Mesenchymal stem cell (in vitro differentiated cells and primary cell): ENCODE data around the gene HSPB3.

ENCODE experiments used
- DNase-seq: peaks from one replicate; pipeline ENCODE4 v3.0.0-alpha.2; 2013
- H2AFZ ChIP-seq: one replicate; pipeline ENCODE4 v1.6.1; 2013; ENCODE audit warnings: low read depth, mild to moderate bottlenecking, control low read depth, inconsistent platforms, low read length, moderate library complexity
- H2AK5ac ChIP-seq: 2 replicates; pipeline ENCODE4 v1.6.1; 2013; ENCODE audit warnings: low read length, moderate library complexity, mild to moderate bottlenecking, inconsistent platforms; ENCODE audit not compliant: severe bottlenecking
- H2BK120ac ChIP-seq: one replicate; pipeline ENCODE4 v1.6.1; 2013; ENCODE audit warnings: low read depth, mild to moderate bottlenecking, inconsistent platforms, low read length, moderate library complexity
- H2BK12ac ChIP-seq, 2 experiments: one replicate each; pipeline ENCODE4 v1.6.1; 2013; ENCODE audit warnings: inconsistent platforms in 2 of 2, low read length in 2 of 2, mild to moderate bottlenecking in 2 of 2, moderate library complexity in 2 of 2, control low read depth in 1 of 2
- H2BK15ac ChIP-seq: one replicate; pipeline ENCODE4 v1.6.1; 2013; ENCODE audit warnings: mild to moderate bottlenecking, low read depth, inconsistent platforms; ENCODE audit not compliant: poor library complexity, severe bottlenecking
- H2BK5ac ChIP-seq: 2 replicates; pipeline ENCODE4 v1.6.1; 2013; ENCODE audit warnings: low read depth, mild to moderate bottlenecking, low read length, control low read depth, inconsistent platforms; ENCODE audit not compliant: poor library complexity, severe bottlenecking
- H3K14ac ChIP-seq, 2 experiments: one replicate each; pipeline ENCODE4 v1.6.1; 2013; ENCODE audit warnings: inconsistent platforms in 2 of 2, low read length in 2 of 2, control low read depth in 1 of 2, mild to moderate bottlenecking in 1 of 2, moderate library complexity in 1 of 2
- H3K18ac ChIP-seq, 2 experiments: one replicate each; pipeline ENCODE4 v1.6.1; 2013; ENCODE audit warnings: inconsistent platforms in 2 of 2, low read length in 2 of 2, control low read depth in 1 of 2, low read depth in 1 of 2, mild to moderate bottlenecking in 1 of 2
- H3K23ac ChIP-seq, 2 experiments: one replicate each; pipeline ENCODE4 v1.6.1; 2013; ENCODE audit warnings: inconsistent platforms in 2 of 2, low read length in 2 of 2, mild to moderate bottlenecking in 2 of 2, moderate library complexity in 2 of 2, control low read depth in 1 of 2
- H3K27ac ChIP-seq: 2 replicates; pipeline ENCODE4 v1.5.1; 2013; ENCODE audit warnings: mild to moderate bottlenecking, moderate library complexity, low read length, control low read depth, inconsistent platforms; ENCODE audit not compliant: poor library complexity, severe bottlenecking
- H3K27me3 ChIP-seq, 2 experiments: 2 replicates each; pipeline versions ENCODE4 v1.6.1 to v1.7.0; 2013; ENCODE audit warnings: low read length in 2 of 2, mild to moderate bottlenecking in 2 of 2, moderate library complexity in 2 of 2, control low read depth in 1 of 2, inconsistent platforms in 1 of 2; ENCODE audit not compliant: control insufficient read depth in 1 of 2, insufficient read depth in 1 of 2
- H3K36me3 ChIP-seq, 2 experiments: 2 replicates each; pipeline versions ENCODE4 v1.6.1 to v1.7.0; 2013; ENCODE audit warnings: low read length in 2 of 2, control low read depth in 1 of 2, inconsistent platforms in 1 of 2, low read depth in 1 of 2, mild to moderate bottlenecking in 1 of 2; ENCODE audit not compliant: insufficient read depth in 2 of 2, control insufficient read depth in 1 of 2
- H3K4ac ChIP-seq, 2 experiments: one replicate each; pipeline ENCODE4 v1.6.1; 2013; ENCODE audit warnings: inconsistent platforms in 2 of 2, low read length in 2 of 2, mild to moderate bottlenecking in 2 of 2, moderate library complexity in 2 of 2, control low read depth in 1 of 2, low read depth in 1 of 2
- H3K4me1 ChIP-seq: 2 replicates; pipeline ENCODE4 v1.6.1; 2013; ENCODE audit warnings: low read depth, low read length, control low read depth; ENCODE audit not compliant: control insufficient read depth, insufficient read depth
- H3K4me2 ChIP-seq: 2 replicates; pipeline ENCODE4 v1.6.1; 2013; ENCODE audit warnings: low read length, mild to moderate bottlenecking, inconsistent platforms; ENCODE audit not compliant: poor library complexity, severe bottlenecking
- H3K4me3 ChIP-seq, 2 experiments: 2 replicates each; pipeline versions ENCODE4 v1.5.1 to v1.7.0; 2013; ENCODE audit warnings: low read length in 2 of 2, mild to moderate bottlenecking in 2 of 2, control low read depth in 1 of 2, low read depth in 1 of 2; ENCODE audit not compliant: insufficient read depth in 1 of 2
- H3K79me1 ChIP-seq: replicated peaks from 2 replicates; pipeline ENCODE4 v1.6.1; 2013; ENCODE audit warnings: mild to moderate bottlenecking, control low read depth, low read length, inconsistent platforms; ENCODE audit not compliant: poor library complexity, severe bottlenecking
- H3K9ac ChIP-seq: 2 replicates; pipeline ENCODE4 v1.7.0; 2013; ENCODE audit warnings: mild to moderate bottlenecking, low read length, moderate library complexity
- H3K9me3 ChIP-seq: 2 replicates; pipeline ENCODE4 v1.7.0; 2013; ENCODE audit warnings: mild to moderate bottlenecking, low read length; ENCODE audit not compliant: control insufficient read depth
- H4K8ac ChIP-seq: one replicate; pipeline ENCODE4 v1.6.1; 2013; ENCODE audit warnings: inconsistent platforms, mild to moderate bottlenecking, low read length, moderate library complexity
- H4K91ac ChIP-seq: one replicate; pipeline ENCODE4 v1.6.1; 2013; ENCODE audit warnings: mild to moderate bottlenecking, low read length, inconsistent platforms
- WGBS: methylation state at CpG from one replicate; pipeline ENCODE4 v1.1.7; 2013; ENCODE audit warnings: mixed read lengths; 5-methylcytosine and 5-hydroxymethylcytosine counted together

HSPB3 gene

DNA sequence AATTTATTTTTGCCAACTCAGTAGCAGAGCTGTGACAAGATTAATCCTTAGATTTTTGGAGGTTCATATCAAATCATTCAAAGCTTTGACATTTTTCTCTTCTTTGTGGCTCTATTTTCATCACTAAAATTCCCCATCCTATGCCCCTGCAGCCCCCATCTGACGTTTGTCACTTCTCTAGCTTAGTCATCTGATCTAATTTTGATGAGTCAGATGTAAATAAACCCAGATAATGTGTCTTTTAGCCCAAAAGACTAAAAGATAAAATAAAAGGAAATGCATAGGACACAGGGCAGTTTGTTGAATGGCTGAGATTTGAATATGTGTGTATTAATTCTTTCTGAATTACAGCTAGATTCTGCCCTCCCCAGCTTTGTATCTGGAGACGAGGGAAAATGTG lies 897 bp upstream of the HSPB3 start:
- H2AK5ac ChIP-seq = no peak overlapping the region
- H3K36me3 ChIP-seq = no peaks in the 10 kb centered on the region
- H4K8ac ChIP-seq = no peak overlapping the region
- no peak overlapping the region for H2BK120ac ChIP-seq
- H3K79me1 ChIP-seq = no peaks in the 10 kb centered on the region
- H4K91ac ChIP-seq = no peak overlapping the region
- peaks cover 0 to 4% of the 10 kb centered on the region in 2 experiments for H3K27me3 ChIP-seq
- WGBS = 100% methylated on average over 1 of the region's 2 CpGs
- no peaks in the 10 kb centered on the region for H3K9me3 ChIP-seq
- no peak overlapping the region for H2BK5ac ChIP-seq
- no peak overlapping the region for H2BK12ac ChIP-seq
- no peak overlapping the region for H3K27ac ChIP-seq
- H3K18ac ChIP-seq = no peak overlapping the region
- H3K14ac ChIP-seq = no peak overlapping the region
- H2BK15ac ChIP-seq = no peak overlapping the region
- H2AFZ ChIP-seq = no peak overlapping the region
- H3K23ac ChIP-seq = no peak overlapping the region
- no peak overlapping the region for H3K4ac ChIP-seq
- DNase-seq = peak; percentile 13
- H3K9ac ChIP-seq = no peak overlapping the region
- H3K4me2 ChIP-seq = no peak overlapping the region
- no peak overlapping the region for H3K4me3 ChIP-seq
- H3K4me1 ChIP-seq = peaks cover 2% of the 10 kb centered on the region

DNA sequence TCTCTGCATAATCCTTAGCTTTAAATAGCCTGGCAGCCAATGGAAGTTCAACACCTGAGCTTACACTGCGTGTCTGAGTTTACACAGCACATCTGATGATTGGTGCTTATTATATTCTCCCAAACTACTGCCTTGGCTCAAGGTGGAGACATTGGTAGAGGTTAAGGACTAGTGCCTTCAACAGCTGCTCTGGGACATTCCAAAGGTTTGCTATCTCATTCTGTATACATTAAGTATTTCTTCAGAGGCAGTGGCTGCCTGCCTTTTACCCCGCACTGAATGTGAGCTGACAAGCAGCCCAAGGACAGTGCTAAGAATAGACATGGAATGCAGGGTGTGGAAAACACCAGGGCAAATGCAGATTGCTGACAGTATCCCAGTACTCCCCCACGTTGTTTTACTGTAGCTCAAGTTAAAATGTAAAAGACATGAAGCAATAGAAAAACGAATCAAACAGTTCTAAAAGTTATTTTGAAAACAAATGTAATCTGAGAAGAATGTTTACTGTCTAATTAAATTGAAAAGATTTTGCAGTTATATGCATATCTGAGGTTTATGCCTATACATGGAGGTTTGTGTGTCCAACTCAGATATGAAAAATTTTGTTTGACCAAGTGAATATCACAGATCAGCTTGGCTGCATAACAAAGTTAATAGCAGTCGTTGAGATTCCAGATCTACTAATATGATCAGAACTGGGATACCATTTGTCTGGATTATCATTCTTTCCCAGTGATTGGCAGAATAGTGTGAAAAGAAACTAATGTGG lies 1.8 kb downstream of the HSPB3 start:
- Histone ChIP-seq H3K4me3 (peak overlapping the region in 1 of 2 experiments; percentile 10), H3K4me1 (peaks cover 2% of the 10 kb centered on the region), H2AFZ (no peak overlapping the region), H2AK5ac (no peak overlapping the region), H3K27ac (peak overlapping the region; percentile 52), H3K9me3 (no peaks in the 10 kb centered on the region), H2BK120ac (no peak overlapping the region), H3K79me1 (no peaks in the 10 kb centered on the region), H3K36me3 (no peaks in the 10 kb centered on the region), H3K23ac (no peak overlapping the region), H3K9ac (peak overlapping the region; percentile 42), H2BK15ac (no peak overlapping the region), H3K27me3 (no peaks in the 10 kb centered on the region), H3K4me2 (peak overlapping the region; percentile 21), H3K14ac (no peak overlapping the region), H2BK5ac (peak overlapping the region; percentile 14), H4K8ac (no peak overlapping the region), H4K91ac (no peak overlapping the region), H3K4ac (no peak overlapping the region), H3K18ac (peak overlapping the region in 1 of 2 experiments; percentile 49), H2BK12ac (no peak overlapping the region)
- 17% methylated on average over 2 of the region's 5 CpGs for WGBS
- DNase-seq = peak; percentile 91

GRCh38 chr5:54458221-54458620 lies 2.7 kb downstream of the HSPB3 start:
- H3K9ac ChIP-seq = no peak overlapping the region
- H3K14ac ChIP-seq = peak overlapping the region in 1 of 2 experiments; percentile 77
- no peak overlapping the region for H3K23ac ChIP-seq
- no peak overlapping the region for H2BK5ac ChIP-seq
- H3K4me3 ChIP-seq = no peak overlapping the region
- no peaks in the 10 kb centered on the region for H3K9me3 ChIP-seq
- H3K18ac ChIP-seq = peak overlapping the region; percentile 37 to 58
- H3K4ac ChIP-seq = no peak overlapping the region
- H3K36me3 ChIP-seq = no peaks in the 10 kb centered on the region
- peak overlapping the region; percentile 71 to 85 for H2BK12ac ChIP-seq
- no peak overlapping the region for H2BK15ac ChIP-seq
- H4K91ac ChIP-seq = no peak overlapping the region
- no peak overlapping the region for H2BK120ac ChIP-seq
- no peaks in the 10 kb centered on the region for H3K27me3 ChIP-seq
- H3K27ac ChIP-seq = no peak overlapping the region
- WGBS = 70% methylated on average over 1 of the region's 2 CpGs
- H3K4me1 ChIP-seq = peaks cover 2% of the 10 kb centered on the region
- H4K8ac ChIP-seq = peak overlapping the region; percentile 69
- no peak overlapping the region for H3K4me2 ChIP-seq
- H3K79me1 ChIP-seq = no peaks in the 10 kb centered on the region
- DNase-seq = no peak
- H2AFZ ChIP-seq = no peak overlapping the region
- no peak overlapping the region for H2AK5ac ChIP-seq

DNA sequence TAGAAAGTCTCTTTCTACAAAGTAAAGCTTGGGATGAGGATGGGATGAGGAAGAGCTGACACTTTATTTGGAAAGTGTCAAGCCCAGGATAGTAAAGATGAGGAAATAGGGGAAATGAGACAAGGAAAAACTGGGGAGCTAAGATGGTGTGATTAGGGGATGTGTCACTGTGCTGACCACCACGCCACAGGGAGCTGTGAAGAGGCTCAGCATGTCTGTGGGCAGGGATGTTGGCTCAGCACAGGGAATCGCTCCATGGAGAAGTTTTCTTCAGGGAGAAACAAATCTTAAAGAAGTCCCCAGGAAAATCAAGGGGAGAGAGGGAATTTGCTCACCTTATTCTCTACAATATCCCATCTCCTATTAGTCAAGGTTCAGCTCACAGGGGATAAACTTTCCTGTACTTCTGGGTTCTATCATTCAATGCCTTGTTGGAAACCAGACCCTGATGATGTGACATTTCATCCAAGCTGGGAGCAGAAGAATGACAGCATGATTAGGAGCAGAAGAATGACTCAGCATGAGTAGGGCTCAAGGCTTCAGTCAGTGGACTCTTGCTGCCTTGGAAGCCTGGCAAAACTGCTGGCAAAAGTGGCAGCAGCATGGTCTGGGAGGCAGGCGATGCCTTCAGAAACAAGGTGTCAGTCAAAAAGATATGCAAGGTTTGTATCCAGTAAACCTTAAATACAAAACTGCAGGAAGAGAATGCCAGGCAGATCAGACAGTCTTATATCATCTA lies 4.9 kb downstream of the HSPB3 start:
- Histone ChIP-seq H2AFZ (no peak overlapping the region), H3K36me3 (no peaks in the 10 kb centered on the region), H4K8ac (no peak overlapping the region), H3K4me3 (no peak overlapping the region), H2BK120ac (no peak overlapping the region), H3K27ac (no peak overlapping the region), H3K27me3 (no peaks in the 10 kb centered on the region), H3K18ac (peak overlapping the region in 1 of 2 experiments; percentile 56), H3K4me1 (peaks cover 2% of the 10 kb centered on the region), H3K14ac (no peak overlapping the region), H3K4ac (peak overlapping the region in 1 of 2 experiments; percentile 49), H4K91ac (no peak overlapping the region), H3K23ac (no peak overlapping the region), H2BK12ac (peak overlapping the region in 1 of 2 experiments; percentile 47), H3K79me1 (no peaks in the 10 kb centered on the region), H3K9me3 (no peaks in the 10 kb centered on the region), H3K9ac (no peak overlapping the region), H3K4me2 (no peak overlapping the region), H2BK5ac (no peak overlapping the region), H2BK15ac (no peak overlapping the region), H2AK5ac (no peak overlapping the region)
- peak; percentile 60 for DNase-seq
- 64% methylated on average over 2 of the region's 3 CpGs for WGBS
